A549 (cell line): ENCODE measurements around the gene MRTFB. TPM values are rescaled to one million over a fixed set of nuclear protein-coding genes. Genes with fewer than 3 reads are reported as not detected.

Experiments used
- ATAC-seq, 2 experiments: fragments of 200-7000 bp in 1 of 2; fragments of >200 bp in 1 of 2; cut with Nextera tagmentation in 1 of 2; cut with Tn5 transposase in 1 of 2; 3 replicates each; pipeline versions ENCODE4 v1.8.0 to v1.9.1; 2018 to 2020; ENCODE audit warnings: mild to moderate bottlenecking in 1 of 2, moderate library complexity in 1 of 2
- CTCF ChIA-PET: fragments of 300-600 bp; sonication (Branson Sonifier 250); formaldehyde crosslinking; extraction: SDS; loops from one replicate; lab custom pipeline; 2021; ENCODE audit warnings: antibody characterized with exemption, inconsistent platforms; lab: Yijun Ruan, JAX
- POLR2A ChIA-PET: fragments of 350-600 bp; formaldehyde crosslinking; extraction: SDS; loops from one replicate; lab custom pipeline; 2021; ENCODE audit warnings: antibody characterized with exemption, inconsistent platforms; lab: Yijun Ruan, JAX
- DNase-seq, 2 experiments: peaks; one replicate each; pipeline versions ENCODE4 v3.0.0 to v3.0.0-alpha.2; 2011 to 2016; ENCODE audit warnings: low read depth in 1 of 2, low spot score in 1 of 2
- FAIRE-seq: peaks from 2 replicates; lab custom pipeline; 2011; peaks lifted over from hg19 to GRCh38; lab: Jason Lieb, UNC
- H3K27ac ChIP-seq, 2 experiments: fragments of >200 bp; sonication (Bioruptor Twin); formaldehyde crosslinking; 3 replicates each; pipeline ENCODE4 v1.5.1; 2016 to 2017
- H3K4me1 ChIP-seq: fragments of >200 bp; sonication (Bioruptor Twin); formaldehyde crosslinking; 3 replicates; pipeline ENCODE4 v1.6.1; 2016
- H3K4me2 ChIP-seq: fragments of >200 bp; sonication (Bioruptor Twin); formaldehyde crosslinking; 3 replicates; pipeline ENCODE4 v1.6.1; 2016
- H3K4me3 ChIP-seq: fragments of >200 bp; sonication (Bioruptor Twin); formaldehyde crosslinking; 3 replicates; pipeline ENCODE4 v1.5.1; 2016
- H3K9me3 ChIP-seq: fragments of >200 bp; sonication (Bioruptor Twin); formaldehyde crosslinking; 3 replicates; pipeline ENCODE4 v1.6.1; 2016
- CHD2 ChIP-seq: fragments of 150-350 bp; IDR thresholded peaks from 2 replicates; pipeline ENCODE4 v1.6.1; 2014; ENCODE audit warnings: low read length; ENCODE audit not compliant: partially characterized antibody
- CTCF ChIP-seq: fragments of >200 bp; sonication (Bioruptor Twin); formaldehyde crosslinking; IDR thresholded peaks from 3 replicates; pipeline ENCODE4 v1.5.1; 2016
- EHF ChIP-seq: fragments of 250-450 bp; sonication (Bioruptor Pico); IDR thresholded peaks from 2 replicates; pipeline ENCODE4 v1.5.0; 2020; ENCODE audit warnings: mild to moderate bottlenecking
- EHMT2 ChIP-seq: fragments of 200-600 bp; sonication (generic); IDR thresholded peaks from 2 replicates; pipeline ENCODE4 v1.6.1; 2016; ENCODE audit warnings: antibody characterized with exemption, low read depth, mild to moderate bottlenecking, moderate library complexity
- FOXS1 ChIP-seq: fragments of 250-450 bp; sonication (Bioruptor Pico); IDR thresholded peaks from 2 replicates; pipeline ENCODE4 v1.5.0; 2020; ENCODE audit warnings: mild to moderate bottlenecking, moderate library complexity
- GATA3 ChIP-seq: IDR thresholded peaks from 2 replicates; pipeline ENCODE4 v1.6.1; 2012; ENCODE audit warnings: borderline replicate concordance
- HDAC2 ChIP-seq: fragments of 200-600 bp; sonication (generic); IDR thresholded peaks from 2 replicates; pipeline ENCODE4 v1.6.1; 2016
- HMGXB4 ChIP-seq: fragments of 250-450 bp; sonication (Bioruptor Pico); IDR thresholded peaks from 2 replicates; pipeline ENCODE4 v1.5.0; 2021; ENCODE audit warnings: mild to moderate bottlenecking, moderate library complexity, borderline replicate concordance
- HOXA7 ChIP-seq: fragments of 250-450 bp; sonication (Bioruptor Pico); IDR thresholded peaks from 2 replicates; pipeline ENCODE4 v1.5.0; 2020; ENCODE audit warnings: mild to moderate bottlenecking, moderate library complexity
- HOXB5 ChIP-seq: fragments of 250-450 bp; sonication (Bioruptor Pico); IDR thresholded peaks from 2 replicates; pipeline ENCODE4 v1.5.0; 2020; ENCODE audit warnings: mild to moderate bottlenecking, moderate library complexity
- JUN ChIP-seq, 2 experiments: fragments of >200 bp; sonication (Bioruptor Twin); formaldehyde crosslinking; IDR thresholded peaks; 2 replicates in 1 of 2; 3 replicates in 1 of 2; pipeline ENCODE4 v1.6.1; 2016 to 2017
- JUNB ChIP-seq: fragments of >200 bp; sonication (Bioruptor Twin); formaldehyde crosslinking; IDR thresholded peaks from 2 replicates; pipeline ENCODE4 v1.6.1; 2016
- KDM1A ChIP-seq: fragments of 200-600 bp; sonication (generic); IDR thresholded peaks from 2 replicates; pipeline ENCODE4 v1.6.1; 2016; ENCODE audit warnings: low read depth, mild to moderate bottlenecking
- KDM5A ChIP-seq: fragments of 200-600 bp; sonication (generic); IDR thresholded peaks from 2 replicates; pipeline ENCODE4 v1.6.1; 2016; ENCODE audit warnings: antibody characterized with exemption, mild to moderate bottlenecking
- MAFK ChIP-seq: fragments of 450-650 bp; IDR thresholded peaks from 2 replicates; pipeline ENCODE4 v1.6.1; 2014; ENCODE audit not compliant: partially characterized antibody
- MAZ ChIP-seq: fragments of 150-350 bp; IDR thresholded peaks from 2 replicates; pipeline ENCODE4 v1.6.1; 2014; ENCODE audit warnings: antibody characterized with exemption, low read depth, low read length, borderline replicate concordance
- NFE2L2 ChIP-seq: fragments of 150-350 bp; conservative IDR thresholded peaks from 2 replicates; pipeline ENCODE4 v1.6.1; 2014; ENCODE audit warnings: low read length
- NPAS2 ChIP-seq: fragments of 250-450 bp; sonication (Bioruptor Pico); IDR thresholded peaks from 2 replicates; pipeline ENCODE4 v1.8.0; 2022; ENCODE audit warnings: mild to moderate bottlenecking, moderate library complexity, borderline replicate concordance
- NR3C1 ChIP-seq: fragments of >200 bp; sonication (Bioruptor Twin); formaldehyde crosslinking; IDR thresholded peaks from 3 replicates; pipeline ENCODE4 v1.6.1; 2017
- PHF8 ChIP-seq: fragments of 200-600 bp; sonication (generic); IDR thresholded peaks from 2 replicates; pipeline ENCODE4 v1.6.1; 2016; ENCODE audit warnings: low read depth, mild to moderate bottlenecking, antibody characterized with exemption, moderate library complexity, borderline replicate concordance
- POLR2A ChIP-seq: IDR thresholded peaks from 2 replicates; pipeline ENCODE4 v1.6.1; 2012; ENCODE audit warnings: mild to moderate bottlenecking, low read length
- RARB ChIP-seq: fragments of 250-450 bp; sonication (Bioruptor Pico); IDR thresholded peaks from 2 replicates; pipeline ENCODE4 v1.8.0; 2021; ENCODE audit warnings: mild to moderate bottlenecking, moderate library complexity
- REST ChIP-seq: fragments of 200-600 bp; sonication (generic); IDR thresholded peaks from 2 replicates; pipeline ENCODE4 v1.6.1; 2016; ENCODE audit warnings: antibody characterized with exemption, mild to moderate bottlenecking, moderate library complexity
- TFCP2L1 ChIP-seq: fragments of 250-450 bp; sonication (Bioruptor Pico); IDR thresholded peaks from 2 replicates; pipeline ENCODE4 v1.5.0; 2021; ENCODE audit warnings: mild to moderate bottlenecking
- ZC3H11A ChIP-seq: fragments of 450-650 bp; IDR thresholded peaks from 2 replicates; pipeline ENCODE4 v1.6.1; 2014; ENCODE audit warnings: antibody characterized with exemption, mild to moderate bottlenecking
- ZFP36 ChIP-seq: fragments of 450-650 bp; IDR thresholded peaks from 2 replicates; pipeline ENCODE4 v1.6.1; 2014; ENCODE audit warnings: borderline replicate concordance; ENCODE audit not compliant: partially characterized antibody
- ZSCAN20 ChIP-seq: fragments of 250-450 bp; sonication (Bioruptor Pico); IDR thresholded peaks from 2 replicates; pipeline ENCODE4 v1.8.0; 2022; ENCODE audit warnings: mild to moderate bottlenecking, moderate library complexity
- WGBS: methylation state at CpG from one replicate; pipeline ENCODE4 v1.1.6; 2017; ENCODE audit errors: missing lambda C conversion rate; 5-methylcytosine and 5-hydroxymethylcytosine counted together
- polyA plus RNA-seq, 4 experiments: library from polyadenylated mRNA; depleted of rRNA in 3 of 4; stranded (reverse); fragments of >200 nt; fragmentation: RNase III in 1 of 4; extraction: RNeasy Plus Mini Kit Qiagen cat#74134 plus additional on column Dnase treatment in 1 of 4; gene quantifications; 2 replicates in 3 of 4; 3 replicates in 1 of 4; pipeline ENCODE4 v1.2.3, GENCODE V29; 2011 to 2017
- TF ChIP-seq, protein P1 (sequence below): fragments of 250-450 bp; sonication (Bioruptor Pico); IDR thresholded peaks from 2 replicates; pipeline ENCODE4 v1.5.0; 2020; ENCODE audit warnings: low read depth, mild to moderate bottlenecking, moderate library complexity
- TF ChIP-seq, protein P2 (sequence below): fragments of >200 bp; sonication (Bioruptor Twin); formaldehyde crosslinking; IDR thresholded peaks from 2 replicates; pipeline ENCODE4 v1.6.1; 2016

The MRTFB gene
- polyA plus RNA-seq, 2 of the 4 experiments (the other 2 are of a cell fraction), result 13.7 to 24.2 TPM

- no peak for FAIRE-seq
Measured at GRCh38 chr16:14139872-14140271, 68.8 kb downstream of the MRTFB start.

DNA sequence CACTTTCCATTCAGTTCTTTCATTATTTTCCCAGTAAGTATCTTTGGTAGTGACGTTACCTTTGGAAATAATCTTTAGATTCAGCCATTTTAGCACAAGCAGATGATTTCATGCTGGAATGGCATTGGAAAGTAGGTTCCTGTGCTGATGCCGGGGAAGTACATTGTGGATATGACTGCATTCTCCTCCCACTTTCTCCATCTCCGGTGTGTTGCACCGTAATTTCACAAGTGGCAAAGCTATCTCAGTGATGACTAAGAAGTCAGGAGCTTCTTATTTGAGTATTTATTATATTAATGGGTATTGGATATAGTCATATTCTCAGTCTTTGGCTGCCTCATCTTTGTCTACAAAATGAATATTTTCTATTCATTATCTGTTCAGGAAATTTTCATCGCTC is 69.8 kb downstream of the MRTFB start:
- Histone ChIP-seq H3K4me1 (no peaks in the 10 kb centered on the region), H3K4me2 (no peak overlapping the region), H3K27ac (no peak overlapping the region), H3K9me3 (0 out of 3 replicates have a peak, but pooled peaks cover 3% of the 10 kb centered on the region), H3K4me3 (no peak overlapping the region)
- WGBS, result 93% methylated on average over 5 of the region's 5 CpGs
- ATAC-seq, result no peak
- no peak for DNase-seq
- ChIA-PET CTCF (interaction anchor here (1.1 kb wide), 1 partner anchor 10 kb away, joined by 3 read pairs; no protein-coding TSS in a partner anchor), POLR2A (no interaction called here)
- no peak for FAIRE-seq
- TF ChIP-seq ZSCAN20 (CRISPR knock-in tag) (no peak), MAFK (no peak), MAZ (no peak), NR3C1 (no peak), ZC3H11A (no peak), POLR2A (no peak), KDM5A (no peak)

More at GRCh38 chr16:14139872-14140271, 68.8 kb downstream of the MRTFB start:
- TF ChIP-seq NPAS2, result no peak
- no peak for TF ChIP-seq ZC3H11A
- TF ChIP-seq ZSCAN20 (CRISPR knock-in tag), result no peak
- no peak for TF ChIP-seq HDAC2
- no peak for TF ChIP-seq REST
- no peak for TF ChIP-seq NR3C1
- no peak for TF ChIP-seq GATA3
- TF ChIP-seq TFCP2L1 (CRISPR knock-in tag), result no peak
- TF ChIP-seq HMGXB4 (CRISPR knock-in tag), result no peak
- no peak for TF ChIP-seq CTCF
- no peak for TF ChIP-seq HOXA7 (CRISPR knock-in tag)
- TF ChIP-seq ZFP36, result no peak
- no peak for TF ChIP-seq KDM5A
- TF ChIP-seq KDM1A, result no peak
- no peak for TF ChIP-seq POLR2A
- 97% methylated on average over 1 of the region's 1 CpG for WGBS
- H3K4me3 ChIP-seq, result no peak overlapping the region
- 0 out of 3 replicates have a peak, but pooled peaks cover 3% of the 10 kb centered on the region for H3K9me3 ChIP-seq
- H3K27ac ChIP-seq, result no peak overlapping the region
- ATAC-seq (no peak), DNase-seq (no peak)
- ChIA-PET CTCF (interaction anchor here (1.1 kb wide), 1 partner anchor 11 kb away, joined by 3 read pairs; no protein-coding TSS in a partner anchor), POLR2A (no interaction called here)
- no peak overlapping the region for H3K4me2 ChIP-seq
- H3K4me1 ChIP-seq, result no peaks in the 10 kb centered on the region

GRCh38 chr16:14146445-14146844 is 75.3 kb downstream of the MRTFB start:
- no peak overlapping the region for H3K27ac ChIP-seq
- no peak for TF ChIP-seq JUN (IDR thresholded peaks at IDR 0.05)
- no peak for TF ChIP-seq HOXB5
- TF ChIP-seq EHF (CRISPR knock-in tag), result no peak
- TF ChIP-seq HDAC2, result no peak
- TF ChIP-seq CHD2, result no peak
- TF ChIP-seq FOXS1 (CRISPR knock-in tag), result no peak
- TF ChIP-seq, protein P1, sequence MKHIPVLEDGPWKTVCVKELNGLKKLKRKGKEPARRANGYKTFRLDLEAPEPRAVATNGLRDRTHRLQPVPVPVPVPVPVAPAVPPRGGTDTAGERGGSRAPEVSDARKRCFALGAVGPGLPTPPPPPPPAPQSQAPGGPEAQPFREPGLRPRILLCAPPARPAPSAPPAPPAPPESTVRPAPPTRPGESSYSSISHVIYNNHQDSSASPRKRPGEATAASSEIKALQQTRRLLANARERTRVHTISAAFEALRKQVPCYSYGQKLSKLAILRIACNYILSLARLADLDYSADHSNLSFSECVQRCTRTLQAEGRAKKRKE, result no peak
- TF ChIP-seq PHF8, result no peak
- no peak for TF ChIP-seq EHMT2
- TF ChIP-seq RARB (CRISPR knock-in tag), result no peak
- TF ChIP-seq JUNB, result no peak
- TF ChIP-seq NFE2L2, result no peak
- TF ChIP-seq, protein P2, sequence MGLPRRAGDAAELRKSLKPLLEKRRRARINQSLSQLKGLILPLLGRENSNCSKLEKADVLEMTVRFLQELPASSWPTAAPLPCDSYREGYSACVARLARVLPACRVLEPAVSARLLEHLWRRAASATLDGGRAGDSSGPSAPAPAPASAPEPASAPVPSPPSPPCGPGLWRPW, result no peak

More at GRCh38 chr16:14146445-14146844, 75.3 kb downstream of the MRTFB start:
- CTCF ChIA-PET, result interaction anchor here (1.2 to 1.6 kb wide), 4 partner anchors 50 to 223 kb away, joined by 3 to 5 read pairs (median 3); no protein-coding TSS in a partner anchor
- DNase-seq (no peak), ATAC-seq (no peak), FAIRE-seq (no peak)
- H3K9me3 ChIP-seq, result no peaks in the 10 kb centered on the region
- 0 out of 3 replicates have a peak overlapping the region, but pooled peaks have one; percentile 2 for H3K4me2 ChIP-seq
- POLR2A ChIA-PET, result no interaction called here
- H3K4me1 ChIP-seq, result peaks cover 38% of the 10 kb centered on the region
- H3K4me3 ChIP-seq, result no peak overlapping the region
